Measurements from ENCODE around the gene UFSP1. TPM values are rescaled to one million over a fixed set of nuclear protein-coding genes. Genes with fewer than 3 reads are reported as not detected.

Gene UFSP1
- total and polyA plus RNA-seq, 10 of the 15 experiments (the other 5 are each of a cell fraction or from before 2014, with no cell fraction given): 0.14 to 10.6 (median 2.8) TPM

- TF ChIP-seq BRCA1 (IDR thresholded peaks at IDR 0.05; ENCODE audit: low read depth, low read length) (no peak), BHLHE40 (IDR thresholded peaks at IDR 0.05; ENCODE audit: borderline replicate concordance in 1 of 2, low read depth in 2 of 2, low read length in 1 of 2) (peak in 1 of 2 experiments; percentile 59; a peak in 1 of 4 replicates), PAX8 (IDR thresholded peaks at IDR 0.05) (no peak)
Observed at GRCh38 chr7:100896732-100897608, 7.5 kb upstream of the UFSP1 start (continued).

- WGBS (ENCODE audit: insufficient coverage, insufficient replicate concordance, low lambda C conversion rate, missing lambda C conversion rate): 10% methylated on average over 43 of the region's 54 CpGs
- BruUV-seq (replicated peaks): no TSS peak
- TF ChIP-seq BCL3 (IDR thresholded peaks at IDR 0.05; ENCODE audit: borderline replicate concordance, insufficient read depth, low read depth, low read length, poor library complexity, severe bottlenecking) (no peak), TAF1 (IDR thresholded peaks at IDR 0.05; ENCODE audit: borderline replicate concordance, low read depth, low read length) (no peak), PKNOX1 (IDR thresholded peaks at IDR 0.05) (0 out of 2 replicates have a peak, but pooled peaks have one; percentile 9), TCF7 (IDR thresholded peaks at IDR 0.05; ENCODE audit: borderline replicate concordance) (no peak), GATAD2B (conservative IDR thresholded peaks at IDR 0.05; ENCODE audit: low read depth) (no peak), BMI1 (IDR thresholded peaks at IDR 0.05; ENCODE audit: borderline replicate concordance) (no peak), SMARCA5 (IDR thresholded peaks at IDR 0.05) (no peak), NR2F1 (conservative IDR thresholded peaks at IDR 0.05) (peak; percentile 63), USF1 (IDR thresholded peaks at IDR 0.05; ENCODE audit: borderline replicate concordance, extremely low read length, insufficient read depth, low read depth, low read length) (peak; percentile 53), SMAD1 (IDR thresholded peaks at IDR 0.05; ENCODE audit: low read depth, partially characterized antibody) (no peak), SP1 (IDR thresholded peaks at IDR 0.05; ENCODE audit: low read depth, low read length) (no peak), RFX5 (IDR thresholded peaks at IDR 0.05; ENCODE audit: low read depth, low read length) (no peak), RBBP5 (conservative IDR thresholded peaks at IDR 0.05) (no peak), EZH2 (IDR thresholded peaks at IDR 0.05; ENCODE audit: borderline replicate concordance, control insufficient read depth, low read depth, low read length) (0 out of 2 replicates have a peak, but pooled peaks have one; percentile 79)
Observed at GRCh38 chr7:100895956-100896731, 6.6 kb upstream of the UFSP1 start.

More at GRCh38 chr7:100895956-100896731, 6.6 kb upstream of the UFSP1 start:
- SMC1A ChIA-PET (ENCODE audit: uncharacterized antibody, unreplicated experiment): interaction anchor here (1.9 kb wide), 2 partner anchors 162 to 248 kb away, joined by 4 to 5 read pairs; no protein-coding TSS in a partner anchor
- intact Hi-C loops (cut with micrococcal nuclease; ENCODE audit: unreplicated experiment) (no loop called here), in situ Hi-C loops (cut with MboI) (no loop called here)
- ATAC-seq (peak; percentile 28), FAIRE-seq (peak; percentile 86), DNase-seq (ENCODE audit: low read depth, low spot score) (no peak)
- CTCF ChIA-PET: interaction anchor here (2.5 kb wide), 1 partner anchor 162 kb away, joined by 17 read pairs; no protein-coding TSS in a partner anchor
- Histone ChIP-seq H3K36me3 (ENCODE audit: control insufficient read depth in 2 of 2, insufficient read depth in 2 of 2, low read length in 1 of 2) (no peaks in the 10 kb centered on the region), H3K27ac (ENCODE audit: control insufficient read depth, insufficient read depth) (no peak overlapping the region), H3K4me2 (ENCODE audit: control insufficient read depth, insufficient read depth) (peak overlapping the region; percentile 62), H3K9me3 (replicated peaks; ENCODE audit: control insufficient read depth, insufficient read depth, low read length) (no peaks in the 10 kb centered on the region), H3K27me3 (replicated peaks in 1 of 2; ENCODE audit: control insufficient read depth in 2 of 2, insufficient read depth in 2 of 2, low read length in 1 of 2) (peaks cover 6 to 7% of the 10 kb centered on the region in 2 experiments), H3K79me2 (ENCODE audit: control insufficient read depth, insufficient read depth, low read length) (no peaks in the 10 kb centered on the region), H3K9ac (ENCODE audit: control insufficient read depth, insufficient read depth, low read length) (no peak overlapping the region), H2AFZ (ENCODE audit: control insufficient read depth, low read depth, low read length) (0 out of 2 replicates have a peak overlapping the region, but pooled peaks have one; percentile 7), H3K4me3 (0 out of 2 replicates have a peak overlapping the region, but pooled peaks have one; percentile 36), H3K4me1 (ENCODE audit: control insufficient read depth, insufficient read depth, low read length) (peaks cover 9% of the 10 kb centered on the region), H4K20me1 (ENCODE audit: control insufficient read depth, insufficient read depth) (no peaks in the 10 kb centered on the region)
- RAD21 ChIA-PET (ENCODE audit: unreplicated experiment): no interaction called here
- POLR2A ChIA-PET: interaction anchor here (0.6 kb wide), 1 partner anchor 22 kb away, joined by 4 read pairs; no protein-coding TSS in a partner anchor
